Inflammatory macrophage (primary cell): ENCODE data around the gene PRPF8.

Experiments used
- DNase-seq, 2 donors: peaks; one replicate each; pipeline ENCODE4 v3.0.0-alpha.2; 2020 to 2022

PRPF8 gene

DNA sequence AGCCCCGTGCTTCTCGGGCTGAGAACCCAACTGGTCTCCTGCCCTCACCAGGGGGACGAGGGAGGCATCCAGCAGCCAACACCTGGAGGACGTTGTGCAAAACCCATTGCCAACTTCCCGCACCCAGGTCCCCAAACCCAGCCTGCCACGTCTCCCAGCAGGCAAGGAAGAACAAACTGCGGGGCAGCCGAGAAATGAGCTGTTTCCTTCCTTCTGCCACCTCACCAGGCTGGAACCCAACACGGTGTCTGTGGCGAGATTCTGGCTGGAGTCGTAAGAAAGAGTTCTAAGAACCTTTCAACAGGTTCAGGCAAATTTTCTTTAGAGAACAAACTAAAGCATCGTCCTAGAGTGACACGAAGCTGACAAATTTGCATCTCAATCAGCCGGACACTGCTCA, 59.6 kb downstream of the PRPF8 start:
- no peak for DNase-seq

DNA sequence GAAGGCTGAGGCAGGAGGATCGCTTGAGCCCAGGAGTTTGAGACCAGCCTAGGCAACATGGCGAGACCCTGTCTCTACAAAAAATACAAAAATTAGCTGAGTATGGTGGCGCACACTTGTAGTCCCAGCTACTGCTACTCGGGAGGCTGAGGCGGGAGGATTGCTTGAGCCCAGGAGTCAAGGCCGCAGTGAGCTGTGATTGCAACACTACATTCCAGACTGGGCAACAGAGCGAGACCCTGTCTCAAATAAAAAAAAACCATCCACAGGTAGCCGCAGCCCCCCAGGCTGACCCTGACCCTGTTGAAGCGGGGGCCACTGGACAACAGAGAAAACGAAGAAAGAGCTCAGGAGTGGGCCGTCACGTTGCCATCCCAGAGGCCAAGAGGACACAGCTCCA, 60.0 kb downstream of the PRPF8 start:
- no peak for DNase-seq

DNA sequence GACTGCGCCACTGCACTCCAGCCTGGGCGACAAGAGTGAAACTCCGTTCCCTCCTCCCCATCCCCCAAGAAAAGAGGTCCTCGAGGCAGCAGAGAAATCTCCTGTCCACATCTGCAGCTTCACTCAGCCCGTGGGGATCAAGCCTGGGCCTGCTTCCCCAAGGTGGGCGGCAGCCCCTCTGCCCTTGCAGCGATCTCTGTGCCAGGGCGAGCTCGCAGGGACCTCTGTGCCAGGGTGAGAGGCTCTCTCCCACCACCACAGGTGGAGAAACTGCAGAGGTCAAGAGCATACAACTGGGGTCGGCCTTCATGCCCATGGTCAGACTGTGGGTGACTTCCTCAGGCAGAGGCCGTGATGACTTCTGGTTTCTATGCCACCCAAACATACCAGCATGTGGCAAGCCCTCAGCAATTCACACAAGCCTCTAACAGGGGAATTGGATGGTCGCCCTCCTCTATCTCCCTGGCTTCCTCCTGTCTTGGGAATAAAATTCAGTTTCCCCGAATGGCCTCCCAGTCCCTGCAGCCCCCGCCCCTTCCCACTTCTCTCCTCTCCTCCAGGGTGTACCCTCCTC, 61.5 kb downstream of the PRPF8 start:
- DNase-seq, result peak; percentile 50 to 59

DNA sequence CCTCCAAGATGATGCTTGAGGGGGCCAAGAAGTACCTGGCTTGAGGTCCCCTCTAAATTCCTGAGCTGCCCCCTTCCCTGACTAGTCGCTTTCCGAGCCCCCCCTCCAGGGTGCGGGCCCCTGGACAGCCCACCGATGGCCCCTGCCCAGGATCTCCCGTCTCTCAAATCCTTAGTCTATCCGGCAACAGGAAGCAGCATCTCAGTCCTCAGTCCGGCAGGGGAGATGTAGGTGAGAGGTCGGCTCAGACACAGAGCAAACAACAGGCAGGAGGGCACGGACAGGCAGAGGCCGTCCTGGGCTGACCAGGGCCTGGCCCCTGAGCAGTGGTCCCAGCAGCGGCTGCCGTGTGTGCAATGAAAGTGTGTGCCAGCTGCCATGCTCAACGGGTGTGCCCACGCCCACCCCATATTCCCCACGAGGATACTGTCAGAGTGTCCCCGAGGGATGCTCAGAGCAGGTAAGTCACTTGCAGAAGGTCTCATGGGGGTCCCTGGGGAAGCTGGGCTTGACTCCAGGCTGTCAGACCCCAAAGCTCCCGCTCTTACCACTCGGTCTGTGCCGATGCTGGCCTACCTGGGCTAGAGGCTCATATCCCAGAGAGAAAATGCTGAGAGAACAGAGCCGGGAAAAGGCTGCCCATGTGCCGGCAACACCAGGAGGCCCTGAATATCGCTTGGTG, 63.3 kb downstream of the PRPF8 start:
- DNase-seq, result no peak

DNA sequence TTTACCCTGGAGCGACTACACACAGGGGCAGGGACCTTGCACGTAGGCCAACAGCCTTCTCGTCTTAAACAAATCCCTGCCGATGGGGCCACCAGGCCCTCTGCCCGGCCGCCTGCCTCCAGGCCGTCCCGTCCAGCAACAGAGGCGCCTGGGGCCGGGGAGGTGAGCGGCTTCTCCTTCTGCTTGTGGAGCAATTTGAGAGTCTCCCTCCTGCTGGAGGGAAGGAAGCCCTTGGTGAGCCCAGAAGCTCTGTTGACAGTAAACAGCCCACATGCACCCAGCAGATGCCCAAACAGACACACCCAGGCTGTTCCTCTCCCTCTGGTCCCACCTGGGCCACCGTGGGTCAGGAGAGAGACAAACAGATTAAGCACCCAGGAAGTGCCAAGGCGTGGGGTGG, 64.2 kb downstream of the PRPF8 start:
- no peak for DNase-seq

DNA sequence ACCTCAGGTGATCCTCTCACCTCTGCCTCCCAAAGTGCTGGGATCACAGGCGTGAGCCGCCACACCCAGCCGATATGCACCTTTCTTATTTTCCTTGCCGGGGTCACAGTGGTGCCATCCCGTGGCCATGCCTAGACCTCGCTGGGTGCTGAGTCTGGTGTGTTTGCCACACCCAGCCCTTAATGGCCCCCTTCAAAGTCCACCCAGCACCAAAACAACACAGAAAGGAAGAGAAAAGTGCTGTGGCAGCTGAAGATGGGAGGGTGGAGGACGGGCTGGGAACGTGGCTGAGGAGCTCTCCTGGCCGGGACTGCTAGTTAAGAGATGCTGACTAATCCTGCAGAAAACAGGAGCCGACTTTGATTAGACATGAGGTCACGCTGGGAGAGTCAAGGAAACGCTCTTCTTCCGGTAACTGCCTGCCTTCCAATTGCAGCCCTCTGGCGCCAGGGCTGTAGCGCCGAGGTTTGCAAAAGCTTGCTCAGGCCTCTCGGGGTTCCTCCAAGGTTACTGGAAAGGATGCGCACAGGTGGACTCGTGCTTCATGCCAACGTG, 67.0 kb downstream of the PRPF8 start:
- DNase-seq, result peak; percentile 42 to 43

DNA sequence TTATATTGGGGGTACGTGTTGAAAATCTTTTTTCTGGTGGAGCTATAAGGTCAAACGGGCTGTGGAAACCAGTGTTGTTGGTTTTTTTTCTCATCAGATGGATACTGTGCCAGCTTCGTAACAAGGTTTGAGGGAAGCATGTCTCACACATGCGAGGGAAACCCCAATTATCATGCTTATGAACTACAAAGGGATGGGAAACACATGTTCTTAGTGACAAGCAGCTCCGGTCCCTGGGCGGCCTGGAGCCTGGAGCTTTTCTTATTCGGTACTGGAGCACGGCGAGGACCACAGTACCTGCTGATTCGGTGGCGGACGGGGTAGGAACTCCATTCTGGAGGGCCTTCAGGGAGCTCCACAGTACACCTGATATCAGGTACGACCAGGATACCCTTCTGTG, 68.6 kb downstream of the PRPF8 start:
- no peak for DNase-seq

DNA sequence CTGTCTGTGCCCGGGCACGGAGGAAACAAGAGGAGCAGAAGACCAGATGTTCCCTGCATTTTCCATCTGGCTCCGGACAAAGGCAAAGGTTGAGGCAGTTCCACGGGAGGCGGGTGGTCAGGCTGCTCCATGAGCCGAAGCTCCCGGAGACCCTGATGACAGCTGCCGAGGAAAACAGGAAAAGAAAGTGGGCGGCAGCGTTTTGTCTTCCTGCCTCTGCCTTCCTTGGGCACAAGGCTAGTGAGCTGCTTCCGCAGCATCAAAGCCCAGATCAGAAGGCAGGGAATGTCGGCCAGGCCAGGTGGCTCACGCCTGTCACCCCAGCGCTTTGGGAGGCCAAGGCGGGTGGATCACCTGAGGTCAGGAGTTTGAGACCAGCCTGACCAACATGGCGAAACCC, 72.3 kb downstream of the PRPF8 start:
- DNase-seq, result no peak

DNA sequence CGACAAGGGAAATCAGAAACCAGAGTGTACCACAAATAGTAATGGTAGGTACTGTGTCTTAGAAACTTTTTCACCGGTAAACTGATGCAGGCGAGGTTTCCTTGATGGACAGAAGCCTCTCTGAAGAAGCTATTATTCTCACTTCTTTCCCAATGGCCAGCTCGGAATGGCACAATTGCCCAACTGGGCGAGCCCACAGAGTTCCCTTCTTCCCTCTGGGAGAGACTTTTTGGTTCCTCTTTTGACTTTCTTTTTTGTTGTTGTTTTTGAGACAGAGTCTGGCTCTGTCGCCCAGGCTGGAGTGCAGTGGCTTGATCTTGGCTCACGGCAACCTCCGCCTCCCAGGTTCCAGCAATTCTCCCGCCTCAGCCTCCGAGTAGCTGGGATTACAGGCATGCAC, 73.0 kb downstream of the PRPF8 start:
- DNase-seq, result peak; percentile 88 to 94

DNA sequence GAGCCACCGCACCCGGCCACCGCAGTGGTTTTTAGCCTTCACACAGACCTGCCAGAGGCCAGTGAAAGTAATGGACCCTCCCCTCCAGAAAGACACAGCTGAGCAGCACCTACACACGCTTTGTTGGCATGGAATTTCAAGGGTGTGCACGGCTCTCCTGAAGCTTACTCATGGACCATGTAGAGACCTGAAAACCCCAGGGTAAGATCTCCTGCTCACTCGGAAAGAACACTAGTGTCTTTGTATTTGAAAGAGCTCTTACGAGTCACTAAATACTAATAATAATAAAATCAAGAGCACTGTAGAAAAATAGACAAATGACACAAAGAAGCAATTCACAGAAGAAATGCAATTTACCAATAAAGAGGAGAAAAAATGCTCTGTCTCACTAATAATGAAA, 76.0 kb downstream of the PRPF8 start:
- DNase-seq, result no peak

DNA sequence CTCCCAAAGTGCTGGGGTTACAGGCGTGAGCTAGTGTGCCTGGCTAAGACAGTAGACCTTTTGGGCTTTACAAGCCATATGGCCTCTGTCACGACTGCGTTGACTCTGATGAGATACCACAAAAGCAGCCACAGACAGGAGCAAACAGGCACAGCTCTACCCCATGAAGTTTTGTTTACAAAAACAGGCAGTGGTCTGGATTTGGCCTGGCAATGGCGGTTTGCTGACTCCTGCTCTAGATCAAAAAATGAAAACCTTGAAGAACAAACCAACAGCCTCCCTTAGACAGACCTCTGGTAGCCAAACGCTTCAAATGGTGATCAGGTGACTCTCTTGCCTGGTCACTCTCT, 76.7 kb downstream of the PRPF8 start:
- DNase-seq, result no peak

DNA sequence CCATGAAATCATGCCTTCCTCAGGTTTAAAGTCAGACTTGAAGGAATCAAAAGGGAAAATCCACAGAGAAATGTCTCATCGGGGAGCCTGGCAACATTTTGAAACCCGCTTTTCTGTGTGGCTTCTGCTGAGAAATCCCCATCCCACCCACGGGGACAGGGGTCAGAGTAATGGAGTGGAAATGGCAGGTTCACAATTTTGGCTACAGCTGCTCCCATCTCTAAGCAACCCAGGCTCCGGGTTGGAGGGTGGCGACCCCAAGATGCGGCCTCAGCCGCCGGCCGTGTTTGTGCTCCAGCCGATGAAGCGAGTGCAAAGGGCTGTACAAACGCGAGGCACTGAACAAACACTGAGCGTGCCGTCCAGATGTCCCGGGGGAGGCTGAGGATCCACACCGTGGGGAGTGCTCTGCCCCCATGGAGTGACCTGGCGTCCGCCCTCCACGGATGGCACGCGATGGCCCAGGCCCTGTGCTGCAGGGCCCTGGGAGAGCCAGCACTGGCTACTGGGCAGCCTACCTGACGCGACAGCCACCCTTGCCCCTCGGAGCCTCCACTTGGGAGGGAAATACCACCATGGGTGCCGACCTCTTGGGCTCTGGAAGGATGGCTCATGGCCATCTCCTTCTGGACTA, 78.2 kb downstream of the PRPF8 start:
- DNase-seq, result peak in 1 of 2 donors; percentile 43

DNA sequence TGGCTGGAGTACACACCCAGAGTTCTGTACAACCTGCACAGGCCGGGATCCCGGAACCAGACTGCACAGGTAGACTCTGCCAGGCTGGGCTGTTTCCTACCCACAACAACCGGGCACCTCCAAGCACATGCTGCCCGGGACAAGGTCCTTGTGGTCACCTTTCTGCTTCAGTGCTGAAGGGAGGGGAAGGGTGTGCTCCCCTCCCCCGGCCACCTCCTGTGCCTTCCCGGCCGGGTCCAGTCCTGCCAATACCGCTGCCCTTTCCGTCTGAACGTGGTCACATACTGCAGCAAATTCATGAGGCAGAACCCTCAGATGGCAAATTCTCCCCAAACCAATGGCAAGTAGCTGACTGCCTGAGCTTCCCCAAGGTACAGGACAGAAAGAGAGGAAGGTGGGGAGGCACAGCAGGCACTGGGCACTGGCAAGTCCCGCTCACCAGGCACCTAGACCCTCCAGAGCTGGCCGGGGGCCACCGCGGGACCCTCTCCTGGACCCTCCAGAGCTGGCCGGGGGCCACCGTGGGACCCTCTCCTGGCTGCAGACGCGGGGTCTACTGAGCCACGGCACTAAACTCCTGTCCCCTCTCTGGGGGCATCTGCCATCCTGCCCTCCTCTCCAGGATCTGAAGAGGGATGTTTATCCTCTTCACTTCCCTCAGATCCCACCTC, 78.9 kb downstream of the PRPF8 start:
- no peak for DNase-seq

DNA sequence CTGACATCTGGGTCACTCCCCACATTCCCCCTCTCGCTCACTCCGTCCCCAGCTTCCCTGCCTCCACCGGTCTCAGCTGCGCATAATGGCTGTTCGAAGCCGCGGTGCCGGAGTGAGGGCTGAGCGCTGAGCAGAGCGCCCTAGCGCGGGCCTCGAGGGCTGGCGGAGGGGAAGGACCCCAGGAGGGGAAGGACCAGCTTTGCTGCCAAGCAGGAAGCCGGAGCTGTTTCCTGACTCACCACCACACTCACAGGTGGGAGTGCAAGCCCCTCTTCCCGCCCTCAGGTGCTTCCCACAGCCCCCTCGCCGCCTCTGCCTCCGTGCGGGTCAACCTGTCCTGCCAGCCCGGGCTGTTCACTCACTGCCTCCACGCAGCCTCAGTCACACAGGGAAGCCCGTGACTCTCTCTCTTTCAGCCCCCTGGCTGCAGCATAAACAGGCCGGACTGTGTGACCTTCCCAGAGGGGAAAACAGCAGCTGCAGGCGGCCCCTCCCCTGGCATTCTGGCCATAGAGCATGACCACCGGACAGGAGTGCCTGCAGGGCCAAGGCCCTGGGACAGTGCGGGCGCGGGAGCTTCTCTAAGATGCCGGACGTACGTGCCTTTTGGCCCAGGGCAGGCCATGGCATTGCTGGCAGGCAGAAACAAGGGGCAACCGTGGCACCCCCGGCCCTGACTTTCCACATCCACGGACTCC, 79.7 kb downstream of the PRPF8 start:
- DNase-seq, result no peak

DNA sequence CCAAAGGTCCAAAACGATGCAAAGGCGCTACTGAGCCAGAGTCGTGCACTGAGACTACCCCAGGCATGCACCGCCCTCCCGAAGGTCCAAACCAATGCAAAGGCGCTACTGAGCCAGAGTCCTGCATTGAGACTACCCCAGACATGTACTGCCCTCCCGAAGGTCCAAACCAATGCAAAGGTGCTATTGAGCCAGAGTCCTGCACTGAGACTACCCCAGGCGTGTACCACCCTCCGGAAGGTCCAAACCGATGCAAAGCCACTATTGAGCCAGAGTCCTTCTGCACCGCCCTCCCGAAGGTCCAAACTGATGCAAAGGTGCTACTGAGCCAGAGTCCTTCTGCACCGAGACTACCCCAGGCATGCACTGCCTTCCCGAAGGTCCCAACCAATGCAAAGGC, 83.1 kb downstream of the PRPF8 start:
- DNase-seq, result no peak
